CD4-positive, alpha-beta T cell treated with Interleukin-4 for 4 hours (primary cell): ENCODE results near the gene DYTN.
"Not testable (repeated sequence)": the region's sequence is repeated elsewhere in the genome, so short reads cannot be mapped to it uniquely, and the experiment has no call there.

Experiments used
- DNase-seq: peaks from one replicate; pipeline ENCODE4 v3.0.0-alpha.2; 2020

DYTN gene, protein sequence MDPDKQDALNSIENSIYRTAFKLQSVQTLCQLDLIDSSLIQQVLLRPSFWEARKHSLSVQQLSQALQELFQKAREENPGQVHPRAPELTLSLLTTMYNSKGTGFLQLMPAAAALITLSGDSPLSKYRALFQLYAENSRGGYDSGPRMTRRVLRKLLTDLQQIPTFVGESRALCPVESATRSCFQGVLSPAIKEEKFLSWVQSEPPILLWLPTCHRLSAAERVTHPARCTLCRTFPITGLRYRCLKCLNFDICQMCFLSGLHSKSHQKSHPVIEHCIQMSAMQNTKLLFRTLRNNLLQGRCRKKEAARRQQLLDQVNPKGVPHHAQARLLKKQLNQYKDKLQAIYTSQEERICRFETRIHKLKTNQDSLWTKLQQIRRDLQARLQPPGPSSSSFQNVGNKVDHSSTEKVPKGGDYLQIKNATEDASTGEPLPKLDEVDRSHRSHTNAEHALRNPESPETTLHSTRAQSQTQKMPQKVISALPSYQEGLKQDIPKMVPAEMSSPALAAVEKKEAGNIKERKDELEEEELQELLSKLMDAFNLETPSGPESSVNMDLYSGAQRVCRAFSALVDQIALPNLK

DNA sequence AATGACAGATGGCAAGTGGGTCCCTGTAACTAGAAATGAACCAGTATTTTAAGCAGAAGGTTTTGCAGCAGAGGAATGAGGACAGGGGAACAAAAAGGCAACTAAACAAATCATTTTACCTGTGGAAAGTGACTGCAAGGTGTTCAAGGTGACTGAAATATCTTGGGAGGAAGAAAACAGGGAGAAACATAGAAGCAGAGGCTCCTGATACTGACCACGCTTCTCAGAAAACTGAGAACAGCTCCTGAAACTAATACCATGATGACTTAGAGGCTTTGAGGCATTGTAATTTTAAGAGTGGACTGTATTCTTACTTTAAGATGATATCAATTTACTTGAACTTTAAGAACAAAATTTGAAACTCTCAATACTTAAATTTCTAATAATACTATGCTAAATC lies at the start of gene DYTN:
TSS of gene DYTN (minus strand) at position 101 of the 400 bp plus-strand sequence. CDS start 117 bp downstream, outside the sequence.
- no peak for DNase-seq

DNA sequence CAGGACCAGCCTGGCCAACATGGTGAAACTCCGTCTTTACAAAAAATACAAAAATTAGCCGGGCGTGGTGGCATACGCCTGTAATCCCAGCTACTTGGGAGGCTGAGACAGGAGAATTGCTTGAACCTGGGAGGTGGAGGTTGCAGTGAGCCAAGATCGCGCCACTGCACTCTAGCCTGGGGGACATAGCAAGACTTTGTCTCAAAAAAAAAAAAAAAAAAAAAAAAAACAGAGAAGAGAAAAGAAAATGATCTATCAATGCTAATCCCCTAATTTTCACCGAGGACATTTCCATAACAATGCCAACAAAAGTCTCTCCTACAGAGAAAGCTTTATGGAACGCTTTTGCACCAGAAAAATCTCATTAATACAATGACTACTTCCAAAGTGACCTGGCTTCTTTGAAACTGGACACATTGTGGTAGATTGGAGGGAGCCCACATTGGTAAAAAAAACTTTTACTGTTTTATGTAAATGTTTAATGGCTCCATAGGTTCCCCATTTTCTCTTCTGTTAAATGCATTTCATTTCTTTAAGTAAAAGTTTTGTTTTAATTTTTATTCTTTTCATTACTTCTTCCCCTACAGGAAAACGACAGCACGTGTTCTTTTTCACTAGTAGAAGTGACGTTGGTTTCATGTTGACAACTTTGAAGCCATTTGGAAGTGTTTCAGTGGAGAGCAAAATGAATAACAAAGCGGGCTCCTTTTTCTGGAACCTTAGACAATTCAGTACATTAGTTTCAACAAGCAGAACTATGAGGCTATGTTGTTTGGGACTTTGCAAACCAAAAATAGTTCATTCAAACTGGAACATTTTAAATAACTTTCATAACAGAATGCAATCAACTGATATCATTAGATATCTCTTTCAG lies 48.1 kb upstream of the DYTN start:
- no peak for DNase-seq

DNA sequence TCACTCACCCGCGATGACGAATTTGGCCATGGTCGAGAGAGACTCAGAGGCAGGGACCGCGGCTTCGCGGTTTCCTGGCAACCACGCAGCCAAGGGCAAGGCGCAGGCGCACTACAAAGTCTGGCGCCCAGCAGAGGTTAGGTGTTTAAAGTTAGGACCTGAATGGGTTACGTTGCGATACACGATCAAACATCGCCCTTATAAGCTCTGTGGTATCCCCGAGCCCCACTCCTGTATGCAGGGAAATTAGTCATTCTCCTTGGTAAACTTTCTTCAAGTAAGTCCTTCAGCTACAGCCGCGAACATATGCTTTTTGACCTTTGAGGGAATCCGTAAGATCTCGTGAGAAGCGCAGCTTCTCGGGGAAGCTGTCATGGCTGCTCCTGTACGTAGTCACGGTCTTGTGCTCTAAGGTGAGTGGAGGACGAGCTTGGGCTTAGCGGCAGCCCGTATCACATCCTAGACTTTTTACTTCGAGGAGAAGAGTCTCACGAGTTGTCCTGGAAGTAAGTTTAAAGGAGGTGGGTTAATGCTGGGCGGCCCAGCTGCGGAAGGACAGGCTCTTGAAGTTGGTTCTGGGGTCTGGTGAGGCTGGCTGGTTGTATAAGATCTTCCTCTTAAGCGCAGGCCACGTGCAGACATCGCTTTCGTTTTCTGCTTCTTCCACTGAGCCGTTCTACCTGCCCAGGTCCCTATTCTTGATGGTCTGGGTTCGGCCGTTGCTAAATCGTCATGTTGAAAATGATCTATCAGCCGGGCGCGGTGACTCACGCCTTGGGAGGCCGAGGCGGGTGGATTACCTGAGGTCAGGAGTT lies 47.3 kb upstream of the DYTN start, which contains the start of the genes FASTKD2 and MDH1B:
TSS of gene FASTKD2 (plus strand) at position 365 of the 815 bp plus-strand sequence. CDS start 1,088 bp downstream, outside the sequence.
TSS of gene MDH1B (minus strand) at position 87 of the 815 bp plus-strand sequence. CDS start at position 30, 57 bp downstream.
- peak; percentile 96 for DNase-seq

DNA sequence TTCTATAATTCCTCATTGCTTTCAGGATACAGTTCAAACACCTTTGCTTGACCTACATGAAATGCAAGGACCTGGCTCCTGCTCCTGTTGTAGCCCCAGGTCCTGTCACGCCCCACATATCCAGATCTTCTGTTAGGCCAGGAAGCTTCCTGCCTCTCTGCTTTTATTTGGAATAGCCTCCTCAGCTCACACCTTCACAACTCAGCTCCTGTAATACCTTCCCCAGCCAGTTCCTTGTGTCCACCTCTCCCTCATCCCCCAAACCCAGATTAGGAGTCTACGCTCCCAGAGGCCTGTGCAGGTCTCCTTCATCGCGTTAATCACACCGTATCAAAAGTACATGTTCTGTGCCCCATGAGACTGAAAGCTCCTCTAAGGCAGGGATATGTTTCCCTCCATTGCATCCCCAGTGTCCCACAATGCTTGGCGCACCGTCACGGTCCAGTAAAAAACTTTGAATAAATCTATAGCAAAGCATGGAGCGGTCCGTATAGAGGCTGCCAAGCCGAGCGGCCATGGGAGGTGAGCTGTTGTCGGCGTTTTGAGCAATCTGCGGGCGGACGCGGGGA lies 46.6 kb upstream of the DYTN start:
- DNase-seq = no peak

DNA sequence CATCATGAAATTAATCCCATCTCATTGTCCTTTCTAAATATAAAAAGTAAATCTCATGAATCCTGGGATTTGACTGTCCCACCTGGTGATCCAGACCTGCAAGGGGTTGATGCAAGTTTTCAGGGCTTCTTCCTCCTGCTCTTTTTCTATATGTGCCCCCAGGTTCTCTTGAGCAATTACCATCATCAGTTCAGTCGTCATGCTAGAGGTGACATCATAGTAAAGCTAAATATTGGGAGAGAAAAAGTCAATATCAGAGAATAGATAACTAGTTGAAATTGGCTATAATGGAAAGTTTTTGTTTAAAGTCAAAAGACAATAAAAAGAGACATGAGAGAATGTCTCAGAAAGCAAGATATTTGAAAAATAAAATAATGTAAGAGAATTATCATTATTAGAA lies 38.6 kb upstream of the DYTN start:
- DNase-seq = no peak

DNA sequence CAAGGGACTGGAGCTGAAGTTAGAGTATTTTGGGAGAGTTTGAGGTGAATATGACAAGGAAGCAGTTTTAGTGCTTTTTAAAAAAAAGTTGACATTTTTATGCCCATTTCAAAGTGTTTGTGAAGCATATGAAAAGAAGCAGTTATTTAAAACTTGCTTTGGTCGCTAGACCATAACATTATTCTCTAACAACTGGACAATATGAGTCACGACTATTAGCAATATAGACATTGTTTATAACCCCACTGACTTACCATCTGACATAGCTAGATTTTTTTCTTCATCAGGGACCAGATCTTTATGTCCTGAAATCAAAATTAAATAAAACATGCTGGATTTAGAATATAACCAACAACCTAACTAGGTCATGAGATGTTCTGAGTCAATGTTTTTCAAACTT lies 22.6 kb upstream of the DYTN start:
- DNase-seq = no peak

DNA sequence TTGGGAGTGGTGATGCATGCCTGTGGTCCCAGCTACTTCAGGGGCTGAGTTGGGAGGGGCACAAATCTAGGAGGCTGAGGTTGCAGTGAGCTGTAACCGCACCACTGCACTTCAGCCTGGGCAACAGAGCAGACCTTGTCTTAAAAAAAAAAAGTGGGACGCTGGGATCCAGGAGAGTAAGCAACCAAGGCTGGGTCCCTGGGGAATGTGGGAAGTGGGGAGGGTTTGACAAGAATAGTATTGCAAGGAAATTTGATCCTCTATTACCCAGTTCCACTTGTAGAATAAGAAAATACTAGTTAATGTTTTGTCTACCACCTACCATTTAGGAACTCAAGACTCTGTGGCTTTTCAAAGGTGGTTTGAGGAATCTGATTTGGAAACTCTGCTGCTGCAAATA lies 21.1 kb upstream of the DYTN start:
- DNase-seq = no peak

DNA sequence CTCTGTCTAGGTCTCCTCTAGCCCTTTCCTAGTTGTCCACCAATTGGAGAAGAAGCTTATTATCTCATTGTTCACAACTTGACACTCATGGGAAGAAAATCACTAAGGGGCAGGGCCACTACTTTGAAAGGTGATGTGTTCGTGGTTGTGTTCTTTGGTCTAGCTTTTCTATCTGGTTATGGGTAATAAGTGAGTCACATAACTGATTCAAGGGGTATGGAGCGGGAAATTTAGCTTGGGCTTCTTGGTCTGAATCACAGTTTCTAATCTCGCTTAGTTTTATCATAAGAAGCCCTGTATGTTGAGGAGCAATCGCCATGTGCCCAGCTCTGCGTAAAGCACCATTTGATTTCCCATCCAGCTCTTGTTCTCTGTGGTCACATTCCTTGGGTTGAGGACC lies 18.7 kb upstream of the DYTN start:
- no peak for DNase-seq

DNA sequence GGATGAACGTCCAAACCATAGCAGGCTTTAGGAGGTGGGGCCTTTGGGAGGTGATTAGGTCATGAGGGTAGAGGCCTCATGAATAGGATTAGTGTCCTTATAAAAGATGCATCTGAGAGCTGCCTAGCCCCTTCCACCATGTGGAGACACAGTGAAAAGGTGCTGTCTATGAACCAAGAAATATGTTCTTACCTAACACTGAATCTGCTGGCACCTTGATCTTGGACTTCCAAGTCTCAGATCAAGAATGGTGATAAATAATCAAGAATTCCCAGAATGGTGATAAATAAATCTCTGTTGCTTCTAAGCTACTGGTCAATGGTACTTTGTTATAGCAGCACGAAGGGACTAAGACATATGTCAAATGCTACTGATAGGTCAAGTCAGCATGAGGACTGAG lies 15.1 kb upstream of the DYTN start:
- DNase-seq = no peak

DNA sequence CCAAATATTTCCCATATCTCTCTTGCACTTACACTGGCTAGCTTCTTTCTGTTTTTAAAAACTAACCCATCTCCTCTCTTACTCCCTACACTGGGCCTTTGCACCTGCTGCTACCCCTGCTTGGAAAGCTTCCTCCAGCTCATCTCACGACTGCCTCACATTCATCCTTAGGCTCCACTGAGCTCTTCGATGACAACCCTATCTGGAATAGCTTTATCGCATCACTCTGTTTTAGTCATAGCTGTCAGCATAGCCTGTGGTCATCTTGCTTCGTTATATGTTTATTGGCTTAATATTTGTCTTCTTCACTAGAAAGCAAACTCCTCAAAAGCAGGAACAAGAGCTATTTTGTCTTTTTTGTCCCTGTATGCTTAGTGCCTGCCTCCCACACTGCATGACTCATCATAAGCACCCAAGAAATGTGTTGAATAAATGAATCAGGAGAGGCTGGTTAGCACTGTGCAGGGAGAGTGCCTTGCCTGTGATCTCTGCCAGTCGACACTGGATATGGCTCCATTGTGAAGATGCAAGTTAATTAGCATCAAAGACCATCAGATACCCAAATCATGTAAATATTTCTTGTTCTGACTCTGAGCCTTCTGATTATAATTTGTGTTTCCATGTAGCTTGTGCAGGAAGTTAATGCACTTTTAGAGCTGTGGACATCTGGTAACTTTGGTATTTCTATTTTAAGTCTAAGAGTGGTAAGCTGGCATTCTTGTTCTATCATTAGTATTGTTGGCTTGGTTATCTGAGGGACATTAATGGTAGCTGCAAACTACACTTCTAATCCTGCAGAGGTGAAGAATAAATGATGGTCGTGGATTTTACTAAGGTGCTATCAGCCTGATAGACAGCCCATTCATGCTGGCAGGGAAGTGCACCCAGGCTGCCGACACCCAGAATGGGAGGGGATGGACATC lies 10.3 kb upstream of the DYTN start:
- no peak for DNase-seq

DNA sequence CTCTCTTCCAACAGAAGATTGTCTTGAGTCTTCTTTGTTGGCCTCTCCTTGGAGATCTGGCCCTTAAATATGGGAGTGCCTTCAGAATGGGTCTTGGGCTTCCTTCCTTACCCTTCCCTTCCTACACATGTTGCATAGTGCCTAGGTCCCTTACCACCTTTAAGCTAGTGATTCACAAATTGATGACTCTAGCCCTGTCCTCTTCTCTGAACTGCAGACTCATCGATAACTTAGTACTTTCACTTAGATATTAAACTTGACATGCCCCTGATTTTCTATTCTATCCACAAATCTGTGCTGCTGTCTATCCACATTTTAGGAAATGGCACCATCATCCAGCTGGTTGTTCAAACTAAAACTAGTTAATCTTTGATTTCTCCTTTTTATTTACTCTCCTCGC lies 9.1 kb upstream of the DYTN start:
- no peak for DNase-seq

DNA sequence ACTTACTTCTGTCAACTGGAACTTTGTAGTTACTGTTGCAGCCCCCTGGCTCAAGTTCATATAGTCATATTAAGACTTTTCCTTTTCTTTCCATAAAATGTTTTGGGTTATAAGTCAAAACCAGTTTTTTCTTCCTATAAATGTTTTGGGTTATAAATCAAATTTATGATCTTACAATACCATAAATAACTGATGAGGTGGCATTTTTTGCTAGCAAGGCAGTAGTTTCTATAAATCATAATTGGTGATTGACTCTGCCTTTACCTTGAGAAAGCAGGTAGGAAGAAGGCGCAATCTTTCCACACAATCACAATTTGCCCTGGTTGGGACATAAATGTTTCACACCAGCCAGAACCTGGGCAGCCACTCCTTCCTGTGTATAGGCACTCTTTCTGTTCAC lies 5.1 kb upstream of the DYTN start:
- no peak for DNase-seq

DNA sequence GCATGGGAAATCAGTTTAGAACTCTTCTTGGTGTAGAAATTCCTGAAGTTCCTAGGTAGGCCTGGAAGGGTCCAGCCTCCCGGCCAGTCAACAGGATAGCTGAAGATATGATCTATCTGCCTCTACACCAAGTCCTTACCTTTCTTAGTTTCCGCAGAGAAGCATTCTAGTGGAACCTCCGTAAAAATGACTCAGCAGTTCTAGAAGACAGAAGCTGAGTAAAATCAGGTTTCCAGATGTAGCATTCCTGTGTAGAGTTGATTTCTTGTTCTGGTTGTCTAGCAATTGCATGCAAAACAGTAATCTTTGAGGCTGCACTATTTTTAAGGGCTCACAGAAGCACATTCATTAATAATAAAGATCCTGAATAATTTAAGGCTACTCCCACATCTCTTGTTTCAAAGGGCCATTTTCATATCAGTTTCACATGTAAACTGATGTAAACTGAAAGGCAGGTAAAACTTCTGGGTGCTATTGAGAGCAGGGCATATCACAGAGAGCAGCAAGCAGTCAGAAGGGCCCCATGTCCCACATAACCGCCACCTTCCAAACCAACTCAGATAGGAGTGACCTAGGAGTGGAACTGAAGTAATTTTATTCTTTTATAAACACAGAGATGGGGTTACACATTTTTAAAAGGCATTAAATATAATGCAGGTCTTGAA lies 3.2 kb upstream of the DYTN start:
- no peak for DNase-seq

DNA sequence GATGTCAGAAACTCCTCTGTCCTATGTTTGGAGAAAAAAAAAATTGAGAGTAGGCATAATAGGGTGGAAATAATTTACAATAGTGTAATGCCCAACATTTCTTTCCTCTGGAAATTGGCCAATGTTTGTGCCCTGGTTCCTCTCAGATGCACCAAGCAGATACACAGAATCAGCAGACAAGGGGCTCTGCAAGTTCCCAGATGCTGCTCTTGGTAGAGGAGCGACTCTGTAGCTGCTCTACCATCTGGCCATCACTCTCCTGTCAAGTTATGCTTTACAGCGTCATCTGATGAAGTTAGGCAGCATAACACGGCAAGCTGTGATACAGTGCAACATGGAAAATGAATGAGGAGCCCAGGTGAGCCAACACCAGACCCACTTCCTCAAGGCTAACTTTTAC lies 1.6 kb downstream of the DYTN start:
- no peak for DNase-seq

DNA sequence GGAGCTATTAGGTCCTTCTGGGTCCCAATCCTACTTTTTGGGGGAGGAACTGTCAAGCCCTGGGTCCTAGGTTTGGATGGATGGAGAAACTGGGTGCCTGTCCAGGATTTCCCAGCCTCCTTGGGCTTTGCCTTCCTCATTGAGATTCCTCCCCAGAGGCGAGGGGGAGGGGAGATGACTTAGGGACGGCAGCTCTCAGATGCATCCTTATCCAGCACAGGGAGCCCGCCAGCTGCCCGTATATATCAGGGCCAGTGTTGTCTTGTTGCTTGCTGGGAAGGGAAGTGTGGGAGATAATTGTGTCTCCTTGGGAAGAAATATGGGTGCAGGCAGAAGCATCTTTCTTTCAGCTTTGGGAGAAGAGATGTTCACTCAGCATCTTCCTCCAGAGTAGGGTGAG lies 3.0 kb downstream of the DYTN start:
- DNase-seq = not testable (repeated sequence)

DNA sequence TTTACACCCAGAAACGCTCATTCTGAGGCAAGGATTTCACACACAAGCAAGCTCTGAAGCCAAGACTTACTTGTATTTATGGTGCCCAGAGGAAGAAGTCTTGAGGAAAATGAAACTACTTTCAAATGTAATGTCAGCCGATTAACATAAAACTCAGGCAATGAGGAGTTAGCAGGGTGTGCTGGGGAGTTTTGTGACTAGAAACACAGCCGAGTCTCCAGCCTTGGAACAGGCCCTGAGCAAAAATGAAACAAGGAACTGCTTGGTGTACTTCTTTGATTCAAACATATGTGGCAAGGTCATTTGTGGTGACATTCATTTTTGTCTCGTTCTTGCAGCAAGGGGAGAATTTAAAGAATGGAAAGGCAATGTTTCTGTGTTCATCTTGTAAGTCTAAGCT lies 4.5 kb downstream of the DYTN start:
- DNase-seq = no peak

DNA sequence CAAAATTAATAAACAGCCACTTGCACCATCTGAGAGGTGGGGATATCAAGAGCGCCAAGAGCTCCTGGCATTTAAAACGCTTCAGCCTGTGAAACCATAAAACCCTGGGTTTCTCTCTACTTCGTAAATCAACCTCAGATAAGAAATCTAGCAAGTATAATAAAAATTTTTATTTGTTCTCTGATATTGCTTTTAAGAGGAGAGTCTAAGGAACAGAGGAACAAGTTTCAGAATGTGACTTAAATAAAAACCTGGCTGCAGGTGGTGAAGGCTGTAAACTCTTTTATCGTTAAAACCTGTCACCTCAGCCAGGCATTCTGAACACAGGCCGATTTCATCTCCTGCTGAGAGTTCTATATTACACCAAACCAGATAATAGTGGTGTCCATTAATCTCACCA lies 9.9 kb downstream of the DYTN start:
- DNase-seq = no peak

DNA sequence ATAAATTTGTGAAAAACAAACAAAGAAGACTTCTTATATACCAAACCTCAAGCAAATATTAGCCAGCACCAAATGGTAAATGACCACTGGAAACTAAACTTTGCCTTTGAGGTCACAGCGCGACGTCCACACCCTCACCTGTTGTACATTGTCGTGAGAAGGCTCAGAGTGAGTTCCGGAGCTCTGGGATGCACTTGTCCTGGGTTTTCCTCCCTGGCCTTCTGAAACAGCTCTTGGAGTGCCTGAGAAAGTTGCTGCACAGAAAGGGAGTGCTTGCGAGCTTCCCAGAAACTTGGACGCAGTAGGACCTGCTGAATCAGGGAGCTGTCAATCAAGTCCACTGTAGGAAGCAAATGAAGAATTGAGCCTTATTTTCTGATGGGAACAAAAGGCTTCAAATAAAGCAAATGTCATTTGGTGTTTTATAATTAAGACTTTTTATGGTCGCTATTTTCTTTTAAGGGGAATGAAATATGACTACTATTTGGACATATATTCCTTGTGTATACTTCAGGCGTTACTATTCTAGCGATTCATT lies 11.0 kb downstream of the DYTN start:
- no peak for DNase-seq

DNA sequence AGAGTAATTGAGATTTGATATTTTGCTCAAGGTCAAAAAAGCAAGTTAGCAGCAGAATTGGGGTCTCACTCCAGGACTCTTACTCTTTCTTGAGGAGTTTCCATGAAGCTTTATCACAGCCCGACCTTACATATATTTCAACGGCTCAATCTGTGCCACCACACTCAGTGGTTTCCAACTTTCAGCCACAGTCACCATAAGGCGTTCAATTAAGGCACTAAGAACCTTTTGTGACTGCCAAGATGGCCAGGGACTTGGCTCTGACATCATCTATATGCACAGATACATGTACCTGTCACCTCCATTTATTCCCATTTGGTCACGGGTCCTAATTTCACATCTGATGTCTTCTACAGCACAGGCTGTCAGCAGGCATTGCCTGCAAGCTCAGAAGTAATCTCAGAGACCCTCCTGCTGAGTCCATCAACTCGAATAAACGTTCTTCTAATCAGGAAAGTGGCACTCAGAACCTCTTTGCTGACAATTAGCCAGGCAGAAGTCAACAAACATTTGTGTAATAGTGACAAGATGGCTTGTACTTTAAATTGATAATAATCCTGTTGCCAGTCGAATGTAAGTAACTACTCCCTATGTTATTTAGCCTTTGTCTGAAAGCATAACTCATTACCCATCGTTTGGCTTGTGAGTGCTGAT lies 16.1 kb downstream of the DYTN start:
- DNase-seq = no peak

DNA sequence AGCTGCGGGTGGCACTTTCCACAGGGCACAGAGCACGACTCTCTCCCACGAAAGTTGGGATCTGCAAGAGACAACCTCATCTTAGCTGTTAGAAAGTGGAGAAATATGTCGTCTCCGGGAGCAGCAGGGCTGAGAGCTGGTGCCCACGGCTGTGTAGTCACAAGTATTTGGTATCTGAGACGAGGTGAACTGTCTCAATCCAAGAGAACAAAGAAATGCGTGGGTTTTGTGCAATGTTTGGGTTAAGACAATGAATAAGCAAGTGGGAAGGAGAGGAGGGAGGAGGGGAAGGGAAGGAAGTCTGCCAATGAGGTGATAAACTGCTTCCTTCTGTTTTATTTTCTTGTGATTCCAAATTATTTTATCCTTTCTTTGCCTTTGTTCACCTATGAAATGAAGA lies 18.0 kb downstream of the DYTN start:
- no peak for DNase-seq
